OCI-LY1 (cell line): ENCODE results near the gene PLEKHH3.

Source experiments
- H2AFZ ChIP-seq: fragments of 200-600 bp; sonication (generic), shearing (Covaris generic); 2 replicates; pipeline ENCODE4 v1.6.0; 2014; ENCODE audit warnings: antibody characterized with exemption, mild to moderate bottlenecking, low read length
- H3F3A ChIP-seq: fragments of 200-600 bp; sonication (generic), shearing (Covaris generic); 2 replicates; pipeline ENCODE4 v1.6.0; 2014; ENCODE audit warnings: mild to moderate bottlenecking, antibody characterized with exemption, low read length, moderate library complexity; ENCODE audit not compliant: insufficient read depth
- H3K27ac ChIP-seq: fragments of 200-600 bp; sonication (generic); 2 replicates; pipeline ENCODE4 v1.5.1; 2014; ENCODE audit warnings: low read length, mixed run types, mild to moderate bottlenecking, low read depth; ENCODE audit not compliant: poor library complexity, severe bottlenecking
- H3K27me3 ChIP-seq: fragments of 200-600 bp; sonication (generic); 2 replicates; pipeline ENCODE4 v1.6.0; 2014; ENCODE audit warnings: antibody characterized with exemption, mild to moderate bottlenecking, low read length, moderate library complexity; ENCODE audit not compliant: insufficient read depth
- H3K36me3 ChIP-seq: fragments of 200-600 bp; sonication (generic); 2 replicates; pipeline ENCODE4 v1.6.1; 2014; ENCODE audit warnings: mild to moderate bottlenecking, antibody characterized with exemption, low read length, moderate library complexity, mixed read lengths; ENCODE audit not compliant: insufficient read depth
- H3K4me1 ChIP-seq: fragments of 200-600 bp; sonication (generic); 2 replicates; pipeline ENCODE4 v1.5.1; 2014; ENCODE audit warnings: mild to moderate bottlenecking, low read length, moderate library complexity; ENCODE audit not compliant: insufficient read depth, severe bottlenecking
- H3K4me2 ChIP-seq: fragments of 200-600 bp; sonication (generic), shearing (Covaris generic); 2 replicates; pipeline ENCODE4 v1.6.1; 2014; ENCODE audit warnings: low read length
- H3K4me3 ChIP-seq: fragments of 200-600 bp; sonication (generic); 2 replicates; pipeline ENCODE4 v1.5.1; 2014; ENCODE audit warnings: low read length, low read depth, mild to moderate bottlenecking, mixed read lengths; ENCODE audit not compliant: poor library complexity, severe bottlenecking
- H3K79me2 ChIP-seq: fragments of 200-600 bp; shearing (Covaris generic); 2 replicates; pipeline ENCODE4 v1.6.1; 2016; ENCODE audit warnings: mixed run types, low read length, mixed read lengths; ENCODE audit not compliant: insufficient read depth
- H3K9ac ChIP-seq: fragments of 200-600 bp; sonication (generic), shearing (Covaris generic); 2 replicates; pipeline ENCODE4 v1.6.1; 2014; ENCODE audit warnings: mild to moderate bottlenecking, low read length, mixed read lengths
- H3K9me2 ChIP-seq: fragments of 200-600 bp; sonication (generic), shearing (Covaris generic); 2 replicates; pipeline ENCODE4 v1.6.1; 2014; ENCODE audit warnings: low read depth, mild to moderate bottlenecking, low read length, mixed read lengths
- H3K9me3 ChIP-seq: fragments of 200-600 bp; shearing (Covaris generic); 2 replicates; pipeline ENCODE4 v1.6.1; 2014; ENCODE audit warnings: low read length, mixed read lengths
- H4K20me1 ChIP-seq: fragments of 200-600 bp; sonication (generic), shearing (Covaris generic); 2 replicates; pipeline ENCODE4 v1.6.0; 2016; ENCODE audit warnings: mild to moderate bottlenecking, low read length; ENCODE audit not compliant: insufficient read depth
- EZH2 ChIP-seq: fragments of 200-600 bp; sonication (generic), shearing (Covaris generic); IDR thresholded peaks from 2 replicates; pipeline ENCODE4 v1.8.0; 2017; ENCODE audit warnings: borderline replicate concordance, mixed run types, mild to moderate bottlenecking, antibody characterized with exemption, low read length, moderate library complexity, mixed read lengths
- TF ChIP-seq, protein P1 (sequence below): fragments of 200-600 bp; sonication (generic), shearing (Covaris generic); IDR thresholded peaks from 2 replicates; pipeline ENCODE4 v1.5.1; 2017; ENCODE audit warnings: mild to moderate bottlenecking, antibody characterized with exemption, low read length, moderate library complexity, mixed read lengths

The PLEKHH3 gene

GRCh38 chr17:42694524-42694923, 17.7 kb upstream of the PLEKHH3 start:
- Histone ChIP-seq H3K27ac (no peak overlapping the region), H3K9me3 (no peaks in the 10 kb centered on the region), H3K4me2 (no peak overlapping the region), H3K79me2 (no peaks in the 10 kb centered on the region), H3K4me1 (no peaks in the 10 kb centered on the region), H3K36me3 (no peaks in the 10 kb centered on the region), H3K9ac (no peak overlapping the region), H3K9me2 (no peaks in the 10 kb centered on the region), H4K20me1 (no peaks in the 10 kb centered on the region), H3F3A (no peaks in the 10 kb centered on the region), H2AFZ (no peak overlapping the region), H3K4me3 (no peak overlapping the region), H3K27me3 (no peaks in the 10 kb centered on the region)
- TF ChIP-seq, protein P1, sequence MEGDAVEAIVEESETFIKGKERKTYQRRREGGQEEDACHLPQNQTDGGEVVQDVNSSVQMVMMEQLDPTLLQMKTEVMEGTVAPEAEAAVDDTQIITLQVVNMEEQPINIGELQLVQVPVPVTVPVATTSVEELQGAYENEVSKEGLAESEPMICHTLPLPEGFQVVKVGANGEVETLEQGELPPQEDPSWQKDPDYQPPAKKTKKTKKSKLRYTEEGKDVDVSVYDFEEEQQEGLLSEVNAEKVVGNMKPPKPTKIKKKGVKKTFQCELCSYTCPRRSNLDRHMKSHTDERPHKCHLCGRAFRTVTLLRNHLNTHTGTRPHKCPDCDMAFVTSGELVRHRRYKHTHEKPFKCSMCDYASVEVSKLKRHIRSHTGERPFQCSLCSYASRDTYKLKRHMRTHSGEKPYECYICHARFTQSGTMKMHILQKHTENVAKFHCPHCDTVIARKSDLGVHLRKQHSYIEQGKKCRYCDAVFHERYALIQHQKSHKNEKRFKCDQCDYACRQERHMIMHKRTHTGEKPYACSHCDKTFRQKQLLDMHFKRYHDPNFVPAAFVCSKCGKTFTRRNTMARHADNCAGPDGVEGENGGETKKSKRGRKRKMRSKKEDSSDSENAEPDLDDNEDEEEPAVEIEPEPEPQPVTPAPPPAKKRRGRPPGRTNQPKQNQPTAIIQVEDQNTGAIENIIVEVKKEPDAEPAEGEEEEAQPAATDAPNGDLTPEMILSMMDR: no peak
- no peak for TF ChIP-seq EZH2

- Histone ChIP-seq H3K79me2 (no peaks in the 10 kb centered on the region), H3K4me1 (no peaks in the 10 kb centered on the region), H3K9ac (no peak overlapping the region), H3K9me2 (no peaks in the 10 kb centered on the region), H3K27me3 (no peaks in the 10 kb centered on the region), H3F3A (no peaks in the 10 kb centered on the region), H4K20me1 (no peaks in the 10 kb centered on the region), H3K4me2 (no peak overlapping the region), H3K9me3 (no peaks in the 10 kb centered on the region), H3K4me3 (no peak overlapping the region), H2AFZ (no peak overlapping the region), H3K36me3 (no peaks in the 10 kb centered on the region), H3K27ac (no peak overlapping the region)
- no peak for TF ChIP-seq EZH2
- TF ChIP-seq, protein P1: no peak
Measured at GRCh38 chr17:42692489-42692888, 15.7 kb upstream of the PLEKHH3 start.

GRCh38 chr17:42691021-42691545, 14.3 kb upstream of the PLEKHH3 start:
- no peak overlapping the region for H3K9ac ChIP-seq
- H3K27ac ChIP-seq: no peak overlapping the region
- H2AFZ ChIP-seq: no peak overlapping the region
- no peaks in the 10 kb centered on the region for H3K79me2 ChIP-seq
- no peaks in the 10 kb centered on the region for H3F3A ChIP-seq
- TF ChIP-seq EZH2: no peak
- H3K4me1 ChIP-seq: no peaks in the 10 kb centered on the region
- H3K36me3 ChIP-seq: no peaks in the 10 kb centered on the region
- H3K4me3 ChIP-seq: no peak overlapping the region
- H4K20me1 ChIP-seq: no peaks in the 10 kb centered on the region
- no peaks in the 10 kb centered on the region for H3K9me3 ChIP-seq
- H3K9me2 ChIP-seq: no peaks in the 10 kb centered on the region
- H3K4me2 ChIP-seq: no peak overlapping the region
- no peaks in the 10 kb centered on the region for H3K27me3 ChIP-seq

- Histone ChIP-seq H3K9me2 (no peaks in the 10 kb centered on the region), H3K36me3 (no peaks in the 10 kb centered on the region), H3K9me3 (no peaks in the 10 kb centered on the region), H3K27me3 (no peaks in the 10 kb centered on the region), H3K79me2 (no peaks in the 10 kb centered on the region), H3K27ac (no peak overlapping the region), H3K4me1 (no peaks in the 10 kb centered on the region), H3F3A (no peaks in the 10 kb centered on the region), H2AFZ (no peak overlapping the region), H3K9ac (no peak overlapping the region), H4K20me1 (no peaks in the 10 kb centered on the region), H3K4me3 (no peak overlapping the region), H3K4me2 (no peak overlapping the region)
- TF ChIP-seq, protein P1: no peak
- TF ChIP-seq EZH2: no peak
Measured at GRCh38 chr17:42690596-42690995, 13.8 kb upstream of the PLEKHH3 start.
